HG03159 (cell line): ENCODE results near the gene CPN2.

Experiments
- ATAC-seq: cut with Tn5 transposase; IDR thresholded peaks from one replicate; pipeline ENCODE4 v1.9.1; 2021; ENCODE audit warnings: mild to moderate bottlenecking, moderate library complexity; ENCODE audit not compliant: unreplicated experiment

The CPN2 gene, protein sequence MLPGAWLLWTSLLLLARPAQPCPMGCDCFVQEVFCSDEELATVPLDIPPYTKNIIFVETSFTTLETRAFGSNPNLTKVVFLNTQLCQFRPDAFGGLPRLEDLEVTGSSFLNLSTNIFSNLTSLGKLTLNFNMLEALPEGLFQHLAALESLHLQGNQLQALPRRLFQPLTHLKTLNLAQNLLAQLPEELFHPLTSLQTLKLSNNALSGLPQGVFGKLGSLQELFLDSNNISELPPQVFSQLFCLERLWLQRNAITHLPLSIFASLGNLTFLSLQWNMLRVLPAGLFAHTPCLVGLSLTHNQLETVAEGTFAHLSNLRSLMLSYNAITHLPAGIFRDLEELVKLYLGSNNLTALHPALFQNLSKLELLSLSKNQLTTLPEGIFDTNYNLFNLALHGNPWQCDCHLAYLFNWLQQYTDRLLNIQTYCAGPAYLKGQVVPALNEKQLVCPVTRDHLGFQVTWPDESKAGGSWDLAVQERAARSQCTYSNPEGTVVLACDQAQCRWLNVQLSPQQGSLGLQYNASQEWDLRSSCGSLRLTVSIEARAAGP

DNA sequence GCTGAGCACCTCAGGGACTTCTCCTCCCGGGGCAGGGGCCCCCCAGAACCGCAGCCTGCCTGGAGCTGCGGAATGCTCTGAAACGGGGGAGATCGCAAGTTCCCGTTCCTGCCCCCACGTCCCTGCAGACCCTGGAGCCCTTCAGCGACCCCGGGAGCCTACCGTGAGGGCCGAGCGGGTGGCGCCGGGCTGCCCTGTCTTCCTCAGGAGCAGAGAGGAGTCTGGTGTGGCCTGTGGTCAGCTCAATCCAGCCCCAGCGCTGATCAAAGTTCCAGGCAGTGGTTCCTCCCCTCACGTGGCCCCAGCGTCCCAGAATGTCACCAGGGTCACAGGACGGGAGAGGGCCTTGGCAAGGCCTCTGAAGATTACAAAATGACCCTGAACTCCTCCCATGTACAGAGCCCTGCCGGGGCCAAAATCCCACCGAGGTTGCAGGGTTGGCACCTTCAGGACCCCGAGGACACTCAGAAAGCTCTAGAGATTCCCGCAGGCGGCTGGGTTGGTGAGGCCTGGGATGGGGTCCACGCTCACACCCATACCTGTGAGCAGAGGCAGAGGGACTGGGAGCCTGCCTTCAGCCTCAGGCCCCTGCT lies at the start of gene CPN2:
Gene CPN2 (minus strand): TSS at position 249 of the 593 bp plus-strand sequence. CDS start 8,626 bp downstream, outside the sequence.
- ATAC-seq: no peak

DNA sequence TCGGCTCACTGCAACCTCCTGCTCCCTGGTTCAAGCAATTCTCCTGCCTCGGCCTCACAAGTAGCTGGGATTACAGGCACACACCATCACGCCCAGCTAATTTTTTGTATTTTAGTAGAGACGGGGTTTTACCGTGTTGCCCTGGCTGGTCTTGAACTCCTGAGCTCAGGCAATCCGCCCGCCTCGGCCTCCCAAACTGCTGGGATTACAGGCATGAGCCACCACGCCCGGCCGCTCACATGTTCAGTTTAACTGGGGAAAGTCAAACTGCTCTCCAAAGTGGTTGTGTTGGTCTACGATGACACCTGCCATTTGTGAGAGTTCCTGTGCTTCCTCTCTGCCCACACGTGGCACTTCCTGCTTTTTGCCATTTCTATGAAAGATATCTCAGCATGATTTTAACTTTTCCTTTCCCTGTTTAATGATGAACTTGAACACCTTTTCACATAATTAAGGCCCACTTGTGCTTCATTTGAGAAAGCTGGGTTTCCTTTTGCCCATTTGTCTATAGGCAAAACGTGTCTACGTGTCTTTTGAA lies 48.8 kb upstream of the CPN2 start:
- no peak for ATAC-seq

DNA sequence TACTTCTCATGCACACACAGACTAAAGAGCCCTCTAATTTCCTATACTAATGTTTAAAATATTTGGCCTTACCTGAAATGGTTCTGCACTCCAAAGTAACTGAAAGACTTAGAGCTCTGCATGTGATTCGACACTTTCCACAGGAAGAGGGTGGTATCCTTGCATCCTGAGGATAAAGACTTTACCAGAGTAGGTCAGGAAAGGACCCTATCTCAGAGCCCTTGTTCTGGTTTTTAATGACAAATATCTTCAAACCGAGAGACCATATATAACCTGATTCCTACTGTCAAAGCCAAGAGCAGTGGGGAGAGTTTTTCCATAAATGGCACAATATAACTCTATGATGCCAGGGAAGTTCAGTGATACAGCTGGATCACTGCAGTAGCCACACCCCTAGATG lies 48.0 kb upstream of the CPN2 start, which contains the start of gene GP5:
Gene GP5 (minus strand): TSS at position 101 of the 400 bp plus-strand sequence. CDS start 984 bp downstream, outside the sequence.
- no peak for ATAC-seq

DNA sequence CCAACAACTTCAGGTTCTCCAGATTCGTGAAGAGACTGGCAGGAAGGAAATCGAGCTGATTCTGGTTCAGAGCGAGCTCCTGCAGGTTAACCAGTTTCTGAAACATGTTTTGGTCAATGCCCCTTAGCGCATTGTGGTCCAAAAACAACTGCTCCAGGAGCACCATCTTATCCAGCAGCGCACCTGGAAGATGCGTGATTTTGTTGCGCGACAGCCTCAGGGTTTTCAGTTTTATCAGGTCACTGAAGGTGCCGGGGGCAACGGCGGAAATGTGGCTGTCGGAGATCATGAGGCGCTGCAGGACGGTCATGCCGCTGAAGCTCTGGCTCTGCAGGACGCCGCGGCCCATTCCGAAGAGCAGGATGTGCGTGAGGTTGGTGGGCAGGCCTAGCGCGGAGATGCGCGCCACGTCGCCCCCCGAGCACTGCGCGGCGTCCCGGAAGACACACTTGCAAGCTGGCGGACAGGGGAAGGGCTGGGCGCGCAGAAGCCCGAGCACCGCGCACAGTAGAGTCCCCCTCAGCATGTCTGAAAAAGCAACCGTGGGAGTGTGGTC lies 46.7 kb upstream of the CPN2 start:
- ATAC-seq: no peak

DNA sequence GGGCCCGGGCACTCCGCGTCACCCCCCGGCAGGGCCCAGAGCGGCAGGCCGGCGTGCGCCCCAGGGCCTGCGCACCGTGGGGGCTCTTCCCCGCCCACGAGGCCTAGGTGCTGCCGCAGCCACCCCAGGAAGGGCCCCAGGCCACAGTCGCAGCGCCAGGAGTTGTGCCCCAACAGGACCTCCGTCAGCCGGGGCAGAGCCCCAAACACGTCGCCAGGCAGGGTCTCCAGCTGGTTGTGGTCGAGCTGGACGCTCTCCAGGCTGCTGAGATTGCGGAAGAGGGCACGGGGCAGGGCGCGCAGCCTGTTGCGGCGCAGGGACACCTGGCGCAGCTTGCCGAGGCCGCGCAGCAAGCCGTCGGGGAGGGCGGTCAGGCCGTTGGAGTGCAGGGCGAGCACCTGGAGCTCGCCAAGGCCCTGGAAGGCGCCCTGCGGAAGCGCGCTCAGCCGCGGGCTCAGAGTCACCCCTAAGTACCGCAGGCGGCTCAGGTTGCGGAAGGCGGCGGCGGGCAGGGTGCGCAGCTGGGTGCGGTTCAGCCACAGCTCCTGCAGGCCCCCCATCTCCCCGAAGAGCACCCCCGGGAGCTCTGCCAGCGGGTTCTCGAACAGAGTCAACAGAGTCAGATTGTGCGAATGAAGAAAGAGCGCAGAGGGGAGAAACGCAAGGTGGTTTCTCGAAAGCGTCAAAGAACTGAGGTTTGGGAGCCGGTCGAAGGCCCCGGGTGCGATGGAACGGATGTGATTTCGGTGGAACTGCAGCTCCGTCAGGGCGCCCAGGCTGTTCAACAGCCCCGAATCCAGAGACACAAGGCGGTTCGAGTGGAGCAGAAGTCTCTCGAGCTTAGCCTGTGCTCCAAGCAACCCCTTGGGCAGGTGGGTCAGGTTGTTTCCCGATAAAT lies 46.0 kb upstream of the CPN2 start:
- ATAC-seq: no peak

DNA sequence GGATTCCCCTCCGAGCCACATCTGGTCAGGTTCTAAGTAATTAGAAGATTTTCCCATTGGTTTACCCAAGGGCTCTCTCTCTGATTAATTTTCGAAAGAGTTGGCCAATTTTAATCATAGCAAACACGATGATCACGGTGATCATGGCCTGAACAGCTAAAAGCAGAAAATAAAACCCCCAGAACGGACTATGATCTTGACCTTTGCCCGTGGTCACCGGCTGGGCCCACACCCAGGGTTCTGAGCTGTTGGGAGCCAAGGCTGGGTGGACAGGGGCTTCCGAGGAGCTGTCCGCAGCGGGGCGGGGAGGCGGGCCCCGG lies 45.4 kb upstream of the CPN2 start:
- no peak for ATAC-seq

DNA sequence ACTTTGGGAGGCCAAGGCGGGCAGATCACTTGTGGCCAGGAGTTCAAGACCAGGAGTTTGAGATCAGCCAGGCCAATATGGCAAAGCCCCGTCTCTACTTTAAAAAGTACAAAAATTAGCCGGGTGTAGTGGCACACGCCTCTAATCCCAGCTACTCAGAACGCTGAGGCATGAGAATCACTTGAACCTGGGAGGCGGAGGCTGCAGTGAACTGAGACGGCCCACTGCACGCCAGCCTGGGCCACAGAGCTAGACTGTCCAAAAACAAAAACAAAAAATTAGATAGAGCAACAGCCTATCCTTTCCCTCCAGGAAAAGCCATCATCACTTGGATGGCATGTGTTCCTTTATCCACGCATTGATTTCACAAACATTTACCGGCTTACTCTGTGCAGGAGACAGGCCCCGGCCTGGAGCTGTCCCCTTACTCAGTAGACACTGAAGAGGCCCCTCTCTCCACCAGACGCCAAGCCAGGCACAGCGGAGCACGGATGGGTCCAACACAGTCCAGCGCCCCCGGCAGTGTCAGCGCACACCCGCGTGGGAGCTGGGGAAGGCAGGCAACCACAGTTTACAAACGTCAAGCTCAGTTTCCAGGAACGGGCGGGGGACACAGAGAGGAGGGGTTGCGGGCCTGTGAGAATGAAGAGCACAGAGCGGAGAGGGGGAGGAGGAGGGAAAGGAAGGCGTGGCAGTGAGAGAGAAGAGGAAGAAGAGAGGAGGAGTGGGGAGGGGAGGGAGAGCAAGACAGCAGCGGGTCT lies 44.8 kb upstream of the CPN2 start:
- no peak for ATAC-seq

DNA sequence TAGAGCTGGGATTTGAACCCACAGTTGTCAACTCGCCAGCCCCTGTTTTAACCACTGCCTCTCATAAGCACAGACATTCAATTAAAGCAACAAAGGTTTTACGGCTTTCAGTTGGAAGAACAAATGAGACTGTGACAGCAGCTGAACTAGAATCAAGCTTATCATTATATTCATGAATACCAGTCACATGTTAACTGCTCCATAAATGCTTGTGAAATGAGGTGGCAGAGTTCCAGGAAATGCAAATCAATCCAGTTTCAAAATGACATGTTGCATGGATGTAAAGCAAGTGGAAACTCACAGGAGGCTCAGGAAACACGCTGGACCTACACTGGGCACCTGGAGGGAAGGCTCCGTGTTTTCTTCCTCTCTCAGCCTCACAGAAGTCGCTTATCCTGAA lies 44.1 kb upstream of the CPN2 start:
- ATAC-seq: no peak

DNA sequence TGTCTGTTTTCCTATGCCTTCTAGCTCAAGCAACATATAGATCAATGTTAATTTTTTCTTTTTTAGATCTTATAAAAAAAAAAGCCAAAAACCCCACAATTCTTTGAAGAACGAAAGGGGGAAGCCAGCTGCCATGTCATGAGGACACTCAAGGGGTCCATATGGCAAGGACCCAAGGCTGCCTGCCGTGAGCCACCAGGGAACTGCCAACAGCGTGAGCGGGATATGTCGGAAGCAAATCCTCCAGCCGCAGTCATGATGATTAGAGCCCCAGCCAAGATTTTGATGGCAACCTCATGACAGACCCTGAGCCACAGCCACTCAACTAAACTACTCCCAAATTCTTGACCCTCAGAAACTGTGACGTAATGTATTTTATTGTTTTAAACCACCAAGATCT lies 41.4 kb upstream of the CPN2 start:
- ATAC-seq: no peak

DNA sequence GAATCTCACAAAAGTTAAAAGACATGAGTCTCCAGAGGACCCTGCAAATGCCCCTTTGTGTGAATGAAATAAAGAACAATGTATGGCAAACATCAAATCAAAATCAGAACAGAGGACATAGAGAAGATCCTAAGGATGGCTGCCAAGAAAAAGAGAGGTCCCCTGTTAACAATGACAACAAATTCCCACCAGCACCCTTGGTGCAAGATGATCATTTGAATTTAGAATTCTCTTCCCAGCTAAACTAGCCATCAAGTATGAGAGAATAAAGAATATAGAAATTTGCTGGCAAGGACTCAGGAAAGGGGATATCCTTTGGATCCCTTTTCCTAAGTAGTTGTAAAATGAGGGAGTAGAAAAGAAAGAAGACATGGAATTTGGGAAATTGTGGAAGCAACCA lies 39.7 kb upstream of the CPN2 start:
- ATAC-seq: no peak

DNA sequence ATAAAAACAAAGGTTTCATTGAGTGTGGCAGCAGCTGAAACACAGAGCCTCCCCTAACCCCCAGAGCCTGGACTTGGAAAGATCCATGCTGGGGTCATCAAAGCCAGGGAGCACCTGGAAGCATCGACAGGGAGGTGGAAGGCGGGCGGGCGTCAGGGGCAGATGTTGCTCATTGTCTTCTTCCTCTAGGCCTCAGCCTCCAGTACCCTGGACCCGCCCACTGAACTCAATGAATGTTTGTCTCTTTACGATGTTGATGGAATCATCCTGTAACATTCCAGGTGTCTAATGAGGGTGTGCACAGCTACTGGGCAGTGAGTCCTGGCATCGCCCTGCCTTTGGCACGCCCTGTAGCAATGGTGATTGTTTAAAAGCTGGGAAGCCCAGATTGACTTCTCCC lies 38.1 kb upstream of the CPN2 start:
- ATAC-seq: no peak

DNA sequence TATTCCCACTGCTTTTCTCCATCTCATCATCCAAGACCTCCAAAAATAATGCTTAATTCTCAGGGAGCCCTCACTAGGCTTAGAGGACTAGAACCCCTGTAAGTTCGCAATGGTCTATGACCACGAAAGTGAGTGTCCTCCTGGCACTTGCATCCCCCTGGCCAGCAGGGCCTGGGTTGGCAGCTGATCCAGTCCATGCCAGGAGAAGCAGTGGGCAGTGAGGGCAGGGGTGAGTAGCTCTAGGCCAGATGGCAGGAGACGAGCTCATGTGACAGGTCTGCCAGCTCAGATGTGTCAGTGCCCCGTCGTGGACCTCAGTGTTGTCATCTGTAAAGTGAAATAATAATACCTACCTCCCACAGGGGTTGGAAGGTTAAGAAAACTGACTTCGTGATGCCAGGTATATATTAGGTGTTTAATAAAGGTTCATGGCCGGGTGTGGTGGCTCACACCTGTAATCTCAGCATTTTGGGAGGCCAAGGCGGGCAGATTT lies 36.8 kb upstream of the CPN2 start:
- no peak for ATAC-seq

DNA sequence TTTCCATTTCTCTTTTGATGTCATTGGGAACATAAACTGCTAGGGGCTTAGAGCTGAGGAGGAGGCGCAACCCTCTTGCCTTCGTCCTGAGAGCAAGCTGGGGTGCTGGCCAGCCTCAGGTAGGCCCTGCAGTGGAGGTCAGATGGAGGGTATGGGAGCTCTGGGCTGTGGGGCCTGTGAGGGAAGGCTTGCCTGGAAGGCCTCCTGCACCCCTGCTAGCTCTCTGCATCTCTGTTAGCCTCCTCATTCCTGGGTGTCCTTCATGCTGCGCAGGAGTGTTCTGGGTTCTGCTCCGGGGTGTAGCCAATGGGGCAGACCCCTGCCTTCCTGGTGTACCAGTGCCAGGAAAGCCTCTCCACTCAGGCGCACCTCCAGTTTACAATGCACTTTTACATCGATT lies 36.1 kb upstream of the CPN2 start:
- no peak for ATAC-seq

DNA sequence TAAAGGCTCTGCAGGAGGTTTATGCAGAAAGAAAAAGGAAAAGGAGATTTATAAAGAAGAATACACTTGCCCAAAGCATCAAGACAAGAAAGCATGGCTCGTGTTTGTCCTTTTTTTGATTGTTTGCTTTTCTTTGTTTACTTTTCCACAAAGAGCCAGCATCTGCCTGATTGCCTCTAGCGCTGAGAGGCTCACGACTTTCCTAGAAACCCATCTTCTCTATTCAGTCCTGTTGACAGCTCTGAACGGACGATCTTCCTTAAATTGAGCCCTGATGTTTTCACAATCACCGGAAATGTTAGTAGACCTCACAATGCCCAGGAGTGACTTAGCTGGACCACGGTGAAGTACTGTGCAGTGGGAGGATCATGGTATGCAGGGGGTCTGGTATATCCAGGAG lies 35.5 kb upstream of the CPN2 start:
- ATAC-seq: no peak

DNA sequence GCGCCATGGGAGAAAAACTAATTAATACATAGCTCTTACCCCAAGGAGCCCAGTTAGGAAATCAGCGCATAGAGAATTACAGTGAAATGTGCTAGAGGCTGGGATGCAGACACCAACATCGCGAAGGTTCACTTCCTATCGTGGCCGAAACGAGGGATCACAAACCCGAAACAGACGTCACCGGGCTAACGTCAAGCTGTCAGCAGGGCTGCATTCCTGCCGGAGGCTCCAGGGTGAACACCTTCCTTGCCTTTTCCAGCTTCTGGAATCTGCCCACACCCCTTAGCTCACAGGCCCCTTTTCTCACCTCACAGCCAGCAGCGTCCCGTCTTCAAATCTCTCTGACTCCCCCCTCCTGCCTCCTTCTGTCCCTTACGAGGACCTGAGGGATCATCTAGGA lies 34.9 kb upstream of the CPN2 start:
- no peak for ATAC-seq

DNA sequence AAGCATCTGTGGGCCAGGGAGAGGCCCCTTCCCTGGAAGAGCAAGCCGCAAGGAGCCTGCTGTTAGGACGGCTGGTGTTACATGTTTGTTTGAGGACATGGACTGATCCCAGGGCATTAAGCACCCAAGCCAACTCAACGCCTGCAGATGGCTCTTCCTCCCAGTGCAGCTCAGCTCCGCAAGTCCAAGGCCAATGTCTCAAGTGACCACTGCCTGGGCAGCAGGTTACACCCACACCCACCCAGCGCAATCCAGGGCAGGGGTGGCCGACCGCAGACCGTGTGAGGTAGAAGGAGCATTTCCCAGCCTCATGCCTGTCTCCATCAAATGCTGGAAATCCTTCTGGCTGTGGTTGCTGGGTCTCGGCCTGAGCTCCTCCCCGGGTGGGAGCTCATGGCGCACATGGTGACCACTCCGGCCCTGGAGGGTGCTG lies 33.5 kb upstream of the CPN2 start:
- ATAC-seq: no peak

DNA sequence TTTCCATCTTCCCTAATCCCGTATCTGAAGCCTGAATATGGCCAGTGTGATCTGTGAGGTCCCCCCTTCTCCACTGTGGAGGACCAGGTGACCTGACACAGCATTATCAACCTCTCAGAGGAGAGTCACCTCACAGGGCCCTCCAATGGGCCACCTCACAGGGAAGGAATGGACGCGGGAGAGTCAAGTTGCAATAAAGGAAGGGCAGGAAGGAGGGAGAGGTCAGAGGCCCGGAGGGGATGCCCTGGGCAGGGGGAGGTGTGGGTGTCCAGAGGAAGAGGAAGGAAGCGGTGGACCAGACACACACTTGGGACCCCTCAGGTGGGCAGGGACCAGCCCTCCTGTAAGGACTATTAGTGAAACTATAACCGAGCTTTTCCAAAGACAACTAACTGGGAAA lies 33.0 kb upstream of the CPN2 start:
- no peak for ATAC-seq

DNA sequence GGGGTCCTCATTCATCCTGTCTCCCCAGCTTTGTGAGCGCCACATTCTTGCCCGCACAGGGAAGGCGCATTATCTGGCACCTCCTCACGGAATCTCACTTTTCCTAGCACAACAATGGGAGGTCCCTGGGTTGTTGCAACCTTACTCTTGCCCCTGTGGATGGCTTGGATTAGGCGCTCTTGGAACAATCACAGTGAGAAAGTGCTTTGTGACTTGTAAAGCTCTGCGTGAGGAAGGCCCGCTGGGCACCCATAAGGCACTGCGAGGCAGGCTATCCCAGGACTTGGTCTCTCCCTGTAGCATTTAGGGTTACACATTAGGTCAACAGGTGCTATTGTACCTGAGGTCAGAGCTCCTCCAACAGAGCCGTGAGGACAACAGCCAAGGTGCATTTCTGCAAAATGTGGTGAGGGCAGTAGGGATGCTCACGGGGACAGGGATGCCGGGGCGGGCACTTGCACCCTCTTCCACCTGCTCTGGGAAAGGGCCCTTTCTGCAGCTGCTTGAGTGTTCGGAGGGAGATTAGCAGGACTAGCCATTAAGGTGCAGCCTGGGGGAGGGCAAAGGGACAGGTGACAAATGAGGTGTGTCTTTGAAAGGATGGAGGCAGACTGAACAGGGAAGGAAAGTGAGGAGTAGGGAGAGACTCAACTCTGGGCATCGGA lies 32.3 kb upstream of the CPN2 start:
- no peak for ATAC-seq

DNA sequence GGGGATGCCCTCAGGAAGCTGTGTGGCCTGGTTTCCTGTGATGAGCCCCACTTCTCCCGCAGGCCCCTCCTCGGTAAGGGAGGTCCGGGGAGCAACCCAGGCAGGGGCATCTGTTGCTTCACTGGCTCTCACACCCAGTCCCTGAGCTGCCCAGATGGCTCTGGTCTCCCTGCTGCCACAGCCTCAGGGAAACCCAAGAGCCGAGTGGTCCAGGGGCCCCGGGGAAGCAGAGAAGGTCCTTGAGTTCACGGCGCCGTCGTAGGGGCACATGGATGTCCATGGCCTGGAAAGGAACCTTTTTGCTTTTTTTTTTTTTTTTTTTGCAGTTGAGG lies 31.7 kb upstream of the CPN2 start:
- ATAC-seq: no peak
